ENCODE results near the gene WNT1. TPM values are rescaled to one million over a fixed set of nuclear protein-coding genes. Genes with fewer than 3 reads are reported as not detected.
A peak's percentile ranks its signal among the peaks of the same experiment; 100 is the strongest.

WNT1 gene
- total RNA-seq, 1 donor, result not detected

DNA sequence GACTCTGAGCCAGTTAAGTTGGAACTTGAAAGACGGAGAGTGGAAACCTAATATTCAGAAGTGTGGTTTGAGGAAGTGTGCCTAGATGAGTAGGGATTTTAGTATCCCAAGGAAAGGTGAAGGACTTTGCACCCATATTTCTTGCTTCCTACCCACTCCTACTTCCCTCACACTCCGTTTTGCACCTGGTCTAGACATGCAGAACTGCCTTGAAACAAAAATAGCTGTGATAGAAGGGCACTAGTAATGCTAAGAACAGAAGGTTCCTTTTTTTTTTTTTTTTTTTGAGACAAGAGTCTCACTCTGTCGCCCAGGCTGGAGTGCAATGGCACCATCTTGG lies 20.1 kb upstream of the WNT1 start:
- DNase-seq (ENCODE audit: low read depth), result no peak
- TF ChIP-seq, protein P1, sequence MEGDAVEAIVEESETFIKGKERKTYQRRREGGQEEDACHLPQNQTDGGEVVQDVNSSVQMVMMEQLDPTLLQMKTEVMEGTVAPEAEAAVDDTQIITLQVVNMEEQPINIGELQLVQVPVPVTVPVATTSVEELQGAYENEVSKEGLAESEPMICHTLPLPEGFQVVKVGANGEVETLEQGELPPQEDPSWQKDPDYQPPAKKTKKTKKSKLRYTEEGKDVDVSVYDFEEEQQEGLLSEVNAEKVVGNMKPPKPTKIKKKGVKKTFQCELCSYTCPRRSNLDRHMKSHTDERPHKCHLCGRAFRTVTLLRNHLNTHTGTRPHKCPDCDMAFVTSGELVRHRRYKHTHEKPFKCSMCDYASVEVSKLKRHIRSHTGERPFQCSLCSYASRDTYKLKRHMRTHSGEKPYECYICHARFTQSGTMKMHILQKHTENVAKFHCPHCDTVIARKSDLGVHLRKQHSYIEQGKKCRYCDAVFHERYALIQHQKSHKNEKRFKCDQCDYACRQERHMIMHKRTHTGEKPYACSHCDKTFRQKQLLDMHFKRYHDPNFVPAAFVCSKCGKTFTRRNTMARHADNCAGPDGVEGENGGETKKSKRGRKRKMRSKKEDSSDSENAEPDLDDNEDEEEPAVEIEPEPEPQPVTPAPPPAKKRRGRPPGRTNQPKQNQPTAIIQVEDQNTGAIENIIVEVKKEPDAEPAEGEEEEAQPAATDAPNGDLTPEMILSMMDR (IDR thresholded peaks at IDR 0.05; ENCODE audit: insufficient read depth, low read depth, low read length), result no peak
- H3K4me3 ChIP-seq (ENCODE audit: low read depth, low read length), result peak overlapping the region; percentile 99

- DNase-seq (ENCODE audit: low read depth), result no peak
- H3K4me3 ChIP-seq (ENCODE audit: low read depth, low read length), result no peak overlapping the region
- TF ChIP-seq, protein P1 (IDR thresholded peaks at IDR 0.05; ENCODE audit: insufficient read depth, low read depth, low read length), result no peak
These were observed 17.3 kb upstream of the WNT1 start for GRCh38 chr12:48960834-48961233.

DNA sequence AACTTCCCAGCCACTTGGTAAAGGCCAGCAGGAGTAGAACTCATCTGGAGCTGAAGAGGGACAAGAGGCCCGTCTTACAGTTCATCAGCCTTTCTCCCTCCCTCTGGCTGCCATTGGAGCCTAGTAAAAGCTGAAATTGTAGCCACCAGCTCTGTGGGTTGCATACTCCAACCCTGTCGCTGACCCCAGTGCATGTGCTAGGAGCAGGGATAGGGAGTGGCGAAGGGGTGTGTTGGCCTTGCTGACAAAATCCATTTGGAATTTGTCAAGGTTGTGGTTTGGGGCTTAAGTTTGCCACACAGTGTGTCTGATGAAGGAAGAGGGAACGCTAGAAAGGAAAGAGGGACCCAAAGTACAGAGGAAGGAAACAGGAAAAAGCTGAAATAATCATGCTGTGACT lies 16.8 kb upstream of the WNT1 start:
- H3K4me3 ChIP-seq (ENCODE audit: low read depth, low read length), result no peak overlapping the region
- DNase-seq (ENCODE audit: low read depth), result no peak
- TF ChIP-seq, protein P1 (IDR thresholded peaks at IDR 0.05; ENCODE audit: insufficient read depth, low read depth, low read length), result no peak

GRCh38 chr12:48961801-48962200 lies 16.3 kb upstream of the WNT1 start:
- H3K4me3 ChIP-seq (ENCODE audit: low read depth, low read length), result no peak overlapping the region
- TF ChIP-seq, protein P1 (IDR thresholded peaks at IDR 0.05; ENCODE audit: insufficient read depth, low read depth, low read length), result no peak
- no peak for DNase-seq (ENCODE audit: low read depth)

GRCh38 chr12:48965298-48965838 lies 12.8 kb upstream of the WNT1 start:
- DNase-seq (ENCODE audit: low read depth), result peak; percentile 44
- TF ChIP-seq, protein P1 (IDR thresholded peaks at IDR 0.05; ENCODE audit: insufficient read depth, low read depth, low read length), result peak; percentile 61
- no peak overlapping the region for H3K4me3 ChIP-seq (ENCODE audit: low read depth, low read length)

GRCh38 chr12:48966177-48966895 lies 11.8 kb upstream of the WNT1 start:
- TF ChIP-seq, protein P1 (IDR thresholded peaks at IDR 0.05; ENCODE audit: insufficient read depth, low read depth, low read length), result no peak
- no peak for DNase-seq (ENCODE audit: low read depth)
- no peak overlapping the region for H3K4me3 ChIP-seq (ENCODE audit: low read depth, low read length)

GRCh38 chr12:48967991-48968390 lies 10.1 kb upstream of the WNT1 start:
- TF ChIP-seq, protein P1 (IDR thresholded peaks at IDR 0.05; ENCODE audit: insufficient read depth, low read depth, low read length), result no peak
- no peak overlapping the region for H3K4me3 ChIP-seq (ENCODE audit: low read depth, low read length)
- DNase-seq (ENCODE audit: low read depth), result no peak
